Measurements from ENCODE around the gene MT1M.

MT1M gene

DNA sequence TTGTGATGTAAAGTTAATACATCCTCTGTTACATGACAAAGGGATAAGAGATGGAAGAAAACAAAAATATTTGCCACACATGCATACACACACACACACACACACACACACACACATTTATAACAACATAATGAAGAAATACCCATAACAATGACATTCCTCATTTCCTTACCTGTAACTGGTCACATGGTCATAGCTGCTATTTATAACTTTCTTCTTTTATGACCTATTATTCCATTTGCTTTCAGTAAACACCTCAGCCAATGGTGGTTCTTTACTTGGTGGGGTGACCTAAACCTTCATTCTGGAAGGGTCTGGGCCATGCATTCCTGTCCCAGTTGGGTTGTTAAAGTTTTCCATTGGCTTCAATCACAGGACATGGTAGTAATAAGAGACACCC is 18.8 kb upstream of the MT1M start:
- TF ChIP-seq CTCF (IDR thresholded peaks at IDR 0.05; ENCODE audit: borderline replicate concordance, control extremely low read depth, extremely low read depth, insufficient read depth, missing control alignments) = no peak
- DNase-seq (ENCODE audit: low spot score) = no peak
- in situ Hi-C loops (cut with MboI; ENCODE audit: low sequenced_read_pairs, unreplicated experiment) = no loop called here

- no peak for DNase-seq (ENCODE audit: low spot score)
- no peak for TF ChIP-seq CTCF (IDR thresholded peaks at IDR 0.05; ENCODE audit: borderline replicate concordance, control extremely low read depth, extremely low read depth, insufficient read depth, missing control alignments)
- in situ Hi-C loops (cut with MboI; ENCODE audit: low sequenced_read_pairs, unreplicated experiment) = no loop called here
These were observed 17.9 kb upstream of the MT1M start for GRCh38 chr16:56614549-56614991.

- TF ChIP-seq CTCF (IDR thresholded peaks at IDR 0.05; ENCODE audit: borderline replicate concordance, control extremely low read depth, extremely low read depth, insufficient read depth, missing control alignments) = no peak
- in situ Hi-C loops (cut with MboI; ENCODE audit: low sequenced_read_pairs, unreplicated experiment) = no loop called here
- no peak for DNase-seq (ENCODE audit: low spot score)
These were observed 17.1 kb upstream of the MT1M start for GRCh38 chr16:56615353-56615752.

DNA sequence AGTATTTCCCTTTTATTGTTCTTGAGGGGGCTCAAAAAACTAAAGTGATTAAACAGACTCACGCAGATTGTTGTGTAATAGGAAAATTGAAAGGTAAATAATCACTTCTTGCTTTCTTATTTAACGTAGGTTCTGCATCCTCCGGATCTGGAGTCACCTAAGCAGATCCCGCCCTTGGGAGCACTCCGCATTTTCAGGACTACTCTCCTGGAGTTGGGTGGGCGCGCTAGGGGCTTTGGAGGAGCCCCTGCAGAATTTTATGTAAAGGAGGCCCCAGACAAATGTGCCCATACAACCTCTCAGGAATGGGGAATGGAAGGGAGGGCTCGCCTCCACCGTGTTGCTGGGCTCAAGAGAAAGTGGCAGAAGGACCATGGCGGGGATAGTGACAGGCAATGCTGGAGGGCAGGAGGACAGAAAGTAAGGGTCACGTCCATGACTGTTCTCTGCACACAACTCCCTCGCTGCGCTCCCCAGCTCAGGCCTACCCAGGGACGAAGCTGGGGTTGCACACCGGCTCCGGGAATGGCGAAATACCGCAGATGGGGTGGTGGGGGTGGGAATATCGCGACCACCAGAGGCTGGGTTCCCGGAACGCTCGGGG is 15.7 kb upstream of the MT1M start:
- in situ Hi-C loops (cut with MboI; ENCODE audit: low sequenced_read_pairs, unreplicated experiment) = no loop called here
- no peak for TF ChIP-seq CTCF (IDR thresholded peaks at IDR 0.05; ENCODE audit: borderline replicate concordance, control extremely low read depth, extremely low read depth, insufficient read depth, missing control alignments)
- DNase-seq (ENCODE audit: low spot score) = no peak

DNA sequence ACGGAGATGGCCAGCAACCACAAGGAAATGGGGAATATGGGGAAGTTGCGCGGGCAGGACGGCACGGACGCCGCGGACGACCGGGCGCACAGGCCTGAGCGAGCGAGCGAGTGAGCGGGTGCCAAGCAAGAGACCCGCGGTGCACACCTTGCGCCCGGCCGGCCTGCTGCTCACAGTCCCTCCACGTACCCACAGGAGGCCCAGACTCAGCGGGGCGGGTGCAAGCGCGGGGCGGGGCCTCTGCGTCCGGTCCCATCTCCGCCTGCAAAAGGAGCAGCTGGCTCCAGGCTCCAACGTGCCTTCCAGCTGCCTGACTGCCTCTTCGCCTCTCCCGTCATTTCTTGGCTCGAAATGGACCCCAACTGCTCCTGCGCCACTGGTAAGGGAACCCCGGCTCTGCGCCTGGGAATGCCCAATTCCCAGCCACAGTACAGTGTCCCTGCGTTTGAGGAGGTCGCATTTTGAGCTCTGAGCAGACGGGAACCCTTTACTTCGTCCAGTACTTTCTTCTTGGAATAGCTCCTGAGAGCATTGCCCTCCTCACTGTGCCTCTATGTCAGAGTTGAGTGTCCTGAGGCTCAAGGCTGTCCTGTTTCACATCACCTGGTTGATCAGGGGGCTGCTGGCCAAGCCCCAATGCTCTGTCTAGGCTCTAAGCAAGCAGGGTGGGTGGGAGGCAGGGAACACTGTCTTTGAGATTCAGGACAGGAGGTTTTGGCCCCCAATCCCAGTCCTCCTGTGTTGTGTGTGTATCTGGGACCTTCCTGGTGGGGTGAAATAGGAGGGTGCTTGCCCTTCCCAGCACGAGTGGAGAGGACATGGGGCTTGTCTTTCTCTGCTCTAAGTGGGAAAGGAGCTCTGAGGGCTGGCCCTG is 15.0 kb upstream of the MT1M start:
- no peak for TF ChIP-seq CTCF (IDR thresholded peaks at IDR 0.05; ENCODE audit: borderline replicate concordance, control extremely low read depth, extremely low read depth, insufficient read depth, missing control alignments)
- in situ Hi-C loops (cut with MboI; ENCODE audit: low sequenced_read_pairs, unreplicated experiment) = no loop called here
- no peak for DNase-seq (ENCODE audit: low spot score)

GRCh38 chr16:56618138-56618537 is 14.3 kb upstream of the MT1M start:
- no peak for DNase-seq (ENCODE audit: low spot score)
- in situ Hi-C loops (cut with MboI; ENCODE audit: low sequenced_read_pairs, unreplicated experiment) = no loop called here
- no peak for TF ChIP-seq CTCF (IDR thresholded peaks at IDR 0.05; ENCODE audit: borderline replicate concordance, control extremely low read depth, extremely low read depth, insufficient read depth, missing control alignments)
